ENCODE results near the gene NADK2.

DNA sequence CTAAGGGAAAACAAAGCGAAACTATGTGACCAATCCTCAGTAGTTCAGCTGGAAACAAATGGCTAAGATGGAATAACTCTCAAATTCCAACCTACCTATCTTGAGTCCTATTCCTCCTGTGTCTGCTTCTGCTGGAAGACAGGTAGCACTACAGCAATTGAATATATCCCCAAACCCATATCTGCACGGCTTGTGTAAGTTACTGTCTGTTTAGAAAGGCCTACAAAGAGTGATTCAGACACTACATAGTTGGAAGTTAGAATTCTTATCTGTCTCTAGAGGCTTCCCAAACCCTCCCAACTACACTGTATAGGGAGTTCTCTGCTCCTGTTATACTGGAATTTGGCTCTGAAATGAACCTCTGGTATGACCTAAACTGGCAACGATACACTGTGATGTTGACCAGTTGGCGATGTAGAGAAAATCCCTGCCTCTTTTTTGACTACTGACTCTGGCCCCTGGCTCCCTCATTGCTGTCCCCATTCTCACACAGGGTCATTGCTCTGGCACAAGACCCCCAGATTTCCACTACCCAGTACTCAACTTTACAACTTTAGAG is 22.6 kb upstream of the NADK2 start:
- TF ChIP-seq, protein P1, sequence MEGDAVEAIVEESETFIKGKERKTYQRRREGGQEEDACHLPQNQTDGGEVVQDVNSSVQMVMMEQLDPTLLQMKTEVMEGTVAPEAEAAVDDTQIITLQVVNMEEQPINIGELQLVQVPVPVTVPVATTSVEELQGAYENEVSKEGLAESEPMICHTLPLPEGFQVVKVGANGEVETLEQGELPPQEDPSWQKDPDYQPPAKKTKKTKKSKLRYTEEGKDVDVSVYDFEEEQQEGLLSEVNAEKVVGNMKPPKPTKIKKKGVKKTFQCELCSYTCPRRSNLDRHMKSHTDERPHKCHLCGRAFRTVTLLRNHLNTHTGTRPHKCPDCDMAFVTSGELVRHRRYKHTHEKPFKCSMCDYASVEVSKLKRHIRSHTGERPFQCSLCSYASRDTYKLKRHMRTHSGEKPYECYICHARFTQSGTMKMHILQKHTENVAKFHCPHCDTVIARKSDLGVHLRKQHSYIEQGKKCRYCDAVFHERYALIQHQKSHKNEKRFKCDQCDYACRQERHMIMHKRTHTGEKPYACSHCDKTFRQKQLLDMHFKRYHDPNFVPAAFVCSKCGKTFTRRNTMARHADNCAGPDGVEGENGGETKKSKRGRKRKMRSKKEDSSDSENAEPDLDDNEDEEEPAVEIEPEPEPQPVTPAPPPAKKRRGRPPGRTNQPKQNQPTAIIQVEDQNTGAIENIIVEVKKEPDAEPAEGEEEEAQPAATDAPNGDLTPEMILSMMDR (IDR thresholded peaks at IDR 0.05 in 4 of 5, conservative IDR thresholded peaks at IDR 0.05 in 1 of 5), result no peak
- TF ChIP-seq POLR2A (IDR thresholded peaks at IDR 0.05), result no peak

Measured in gastrocnemius medialis (tissue), 4 donors.